ENCODE measurements around the gene NENF.
A peak's percentile ranks its signal among the peaks of the same experiment; 100 is the strongest.
"Not testable (repeated sequence)": the region's sequence is repeated elsewhere in the genome, so short reads cannot be mapped to it uniquely, and the experiment has no call there.

Gene NENF

DNA sequence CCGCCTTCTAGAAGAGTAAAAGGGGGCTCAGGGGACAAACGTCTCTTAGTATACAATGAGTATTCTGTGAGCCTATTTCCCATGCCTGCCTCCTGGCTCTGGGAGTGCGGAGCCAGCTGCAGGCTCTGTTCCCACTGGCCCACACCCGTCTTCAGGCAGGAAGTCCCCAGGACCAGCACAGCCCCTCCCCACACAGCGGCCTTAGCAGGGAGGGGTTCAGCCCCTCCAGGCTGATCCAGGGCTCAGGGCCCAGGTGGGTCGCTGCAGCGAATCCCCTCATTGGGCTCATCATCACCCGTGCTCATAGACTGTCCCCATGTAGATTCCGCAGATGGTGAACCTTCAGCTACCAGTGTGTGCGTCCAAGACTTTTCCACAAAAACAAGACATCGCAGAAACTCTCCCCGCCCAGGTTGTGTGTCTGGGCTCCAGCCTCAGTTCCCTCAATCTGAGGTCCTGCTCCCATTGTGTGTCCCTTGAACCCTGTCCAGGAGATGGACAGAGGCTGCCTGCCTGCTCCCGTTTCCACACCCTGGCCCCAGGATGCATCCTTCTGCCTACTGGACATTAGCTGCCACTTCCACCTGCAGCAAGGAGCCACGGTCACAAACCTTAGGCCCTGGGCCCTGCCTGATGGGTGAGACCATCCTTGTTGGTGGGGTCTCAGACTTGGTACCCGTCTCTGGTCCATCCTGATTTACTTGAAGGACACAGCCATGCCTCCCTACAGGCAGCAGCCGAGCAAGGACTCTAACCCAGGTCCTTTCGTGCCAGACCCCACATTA is 39.4 kb downstream of the NENF start:
- Mint-ChIP-seq H3K36me3 (ENCODE audit: low read depth) (no peaks in the 10 kb centered on the region), H3K9me3 (no peaks in the 10 kb centered on the region), H3K4me1 (peaks cover 13% of the 10 kb centered on the region), H3K27me3 (ENCODE audit: low read depth, poor library complexity) (peaks cover 14% of the 10 kb centered on the region), H3K4me3 (no peak overlapping the region), H3K27ac (no peak overlapping the region)
- no peak for DNase-seq
- TF ChIP-seq CTCF (IDR thresholded peaks at IDR 0.05) = no peak

- peaks cover 14% of the 10 kb centered on the region for H3K27me3 Mint-ChIP-seq (ENCODE audit: low read depth, poor library complexity)
- no peak for DNase-seq
- no peak overlapping the region for H3K27ac Mint-ChIP-seq
- no peaks in the 10 kb centered on the region for H3K9me3 Mint-ChIP-seq
- H3K36me3 Mint-ChIP-seq (ENCODE audit: low read depth) = no peaks in the 10 kb centered on the region
- TF ChIP-seq CTCF (IDR thresholded peaks at IDR 0.05) = no peak
- no peak overlapping the region for H3K4me3 Mint-ChIP-seq
- peaks cover 10% of the 10 kb centered on the region for H3K4me1 Mint-ChIP-seq
These were observed 41.0 kb downstream of the NENF start for GRCh38 chr1:212473729-212474128.

DNA sequence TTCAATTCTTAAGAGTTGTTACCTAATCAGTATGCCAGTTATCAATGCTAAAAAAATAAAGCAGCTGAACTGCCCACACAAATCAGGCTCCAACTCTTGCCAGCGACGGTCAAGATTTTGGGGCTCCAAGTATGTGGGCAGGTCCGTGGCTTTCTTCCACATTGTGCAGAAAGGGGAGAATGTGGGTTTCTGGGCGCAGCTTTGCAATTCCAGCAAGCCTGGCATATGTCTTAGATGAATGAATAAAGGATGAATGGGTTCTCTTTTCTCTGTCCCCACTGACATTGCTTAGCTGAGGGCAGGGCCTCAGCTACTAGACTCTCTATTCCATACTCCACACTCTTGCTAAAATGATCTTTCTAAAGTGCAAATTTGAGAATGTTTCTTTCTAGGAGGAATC is 42.4 kb downstream of the NENF start:
- Mint-ChIP-seq H3K9me3 (no peaks in the 10 kb centered on the region), H3K36me3 (ENCODE audit: low read depth) (no peaks in the 10 kb centered on the region)
- no peak for TF ChIP-seq CTCF (IDR thresholded peaks at IDR 0.05)

GRCh38 chr1:212475831-212476230 is 43.1 kb downstream of the NENF start:
- DNase-seq; H3K27ac Mint-ChIP-seq; H3K36me3 Mint-ChIP-seq (ENCODE audit: low read depth); H3K4me3 Mint-ChIP-seq; H3K9me3 Mint-ChIP-seq: not testable (repeated sequence)
- Mint-ChIP-seq H3K27me3 (ENCODE audit: low read depth, poor library complexity) (peaks cover 13% of the 10 kb centered on the region), H3K4me1 (peaks cover 20% of the 10 kb centered on the region)

More for the DNA sequence above, 42.4 kb downstream of the NENF start:
- H3K27me3 Mint-ChIP-seq (ENCODE audit: low read depth, poor library complexity) = peaks cover 11% of the 10 kb centered on the region
- H3K27ac Mint-ChIP-seq = no peak overlapping the region
- peaks cover 20% of the 10 kb centered on the region for H3K4me1 Mint-ChIP-seq
- H3K4me3 Mint-ChIP-seq = no peak overlapping the region
- no peak for DNase-seq

GRCh38 chr1:212477014-212477679 is 44.4 kb downstream of the NENF start:
- no peaks in the 10 kb centered on the region for H3K9me3 Mint-ChIP-seq
- DNase-seq = peak; percentile 83
- H3K27ac Mint-ChIP-seq = no peak overlapping the region
- peaks cover 13% of the 10 kb centered on the region for H3K27me3 Mint-ChIP-seq (ENCODE audit: low read depth, poor library complexity)
- peak; percentile 90 for TF ChIP-seq CTCF (IDR thresholded peaks at IDR 0.05)
- peaks cover 20% of the 10 kb centered on the region for H3K4me1 Mint-ChIP-seq
- H3K4me3 Mint-ChIP-seq = no peak overlapping the region
- H3K36me3 Mint-ChIP-seq (ENCODE audit: low read depth) = no peaks in the 10 kb centered on the region

DNA sequence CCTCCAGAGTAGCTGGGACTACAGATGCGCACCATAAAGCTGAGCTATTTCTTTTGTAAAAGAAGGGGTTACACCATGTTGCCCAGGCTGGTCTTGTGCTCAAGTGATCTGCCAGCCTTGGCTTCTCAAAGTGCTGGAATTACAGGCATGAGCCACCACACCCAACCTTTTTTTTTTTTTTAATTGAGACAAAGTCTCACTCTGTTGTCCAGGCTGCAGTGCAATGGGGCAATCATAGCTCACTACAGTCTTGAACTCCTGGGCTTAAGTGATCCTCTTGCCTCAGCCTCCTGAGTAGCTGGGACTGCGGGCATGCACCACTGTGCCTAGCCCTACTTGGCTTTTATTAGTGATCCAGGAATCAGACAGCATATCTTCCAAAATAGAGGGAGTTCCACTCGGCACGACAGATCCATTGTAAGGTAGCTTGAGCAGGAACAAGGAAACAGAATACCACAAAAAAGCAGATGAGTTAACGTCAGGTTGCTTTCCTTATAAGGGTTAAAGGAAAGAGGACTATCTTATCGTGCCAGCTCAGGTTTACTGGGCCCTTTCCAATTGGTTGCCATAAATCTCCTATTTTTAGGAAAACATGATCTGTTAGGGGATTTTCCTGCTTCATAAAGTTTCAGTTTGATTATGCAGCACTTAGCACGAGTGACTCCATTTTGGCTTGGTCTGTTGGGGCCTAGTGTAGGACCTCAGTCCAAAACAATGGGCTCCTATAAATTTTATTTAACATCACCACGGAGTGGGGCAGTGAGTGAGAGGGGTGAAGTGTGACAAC is 45.2 kb downstream of the NENF start:
- DNase-seq = no peak
- no peak for TF ChIP-seq CTCF (IDR thresholded peaks at IDR 0.05)
- H3K36me3 Mint-ChIP-seq (ENCODE audit: low read depth) = no peaks in the 10 kb centered on the region
- H3K27ac Mint-ChIP-seq = no peak overlapping the region
- H3K4me1 Mint-ChIP-seq = peaks cover 20% of the 10 kb centered on the region
- H3K9me3 Mint-ChIP-seq = no peaks in the 10 kb centered on the region
- peaks cover 8% of the 10 kb centered on the region for H3K27me3 Mint-ChIP-seq (ENCODE audit: low read depth, poor library complexity)
- H3K4me3 Mint-ChIP-seq = no peak overlapping the region
